HepG2 (cell line): ENCODE results near the gene MTMR3. TPM values are rescaled to one million over a fixed set of nuclear protein-coding genes. Genes with fewer than 3 reads are reported as not detected.

Experiments used
- ATAC-seq: fragments of 200-7000 bp; cut with Tn5 transposase; 3 replicates; pipeline ENCODE4 v1.9.1; 2020; ENCODE audit warnings: mild to moderate bottlenecking, moderate library complexity
- BruUV-seq: library from RNA; stranded (reverse); fragments of 400-500 nt; replicated peaks from 2 replicates; lab custom pipeline; 2021; lab: Mats Ljungman, UMichigan
- CTCF ChIA-PET: fragments of 300-600 bp; formaldehyde crosslinking; extraction: SDS; loops from one replicate; lab custom pipeline; 2021; ENCODE audit warnings: low total read pairs, inconsistent platforms, low intra/inter-chr PET ratio; lab: Yijun Ruan, JAX
- POLR2A ChIA-PET: fragments of 350-600 bp; sonication (Branson Sonifier 250); formaldehyde crosslinking; loops from one replicate; lab custom pipeline; 2020; ENCODE audit warnings: antibody characterized with exemption, inconsistent platforms; lab: Yijun Ruan, JAX
- DNase-seq: peaks from one replicate; pipeline ENCODE4 v3.0.0-alpha.2; 2015; ENCODE audit warnings: low spot score
- FAIRE-seq: peaks from 3 replicates; lab custom pipeline; 2011; peaks lifted over from hg19 to GRCh38; lab: Jason Lieb, UNC
- H2AFZ ChIP-seq: one replicate; pipeline ENCODE4 v1.6.1; 2011; ENCODE audit warnings: low read length, inconsistent platforms
- H3K27ac ChIP-seq: fragments of 300-600 bp; 3 replicates; pipeline ENCODE4 v1.8.0; 2011; ENCODE audit warnings: mixed run types, mild to moderate bottlenecking, mixed read lengths, low read length, inconsistent platforms; ENCODE audit not compliant: insufficient read depth; ENCODE audit errors: extremely low read length
- H3K27me3 ChIP-seq, 2 experiments: fragments of 200-600 bp in 1 of 2; 2 replicates in 1 of 2; 3 replicates in 1 of 2; pipeline versions ENCODE4 v1.6.0 to v1.8.0; 2011; ENCODE audit warnings: low read length in 2 of 2, mild to moderate bottlenecking in 2 of 2, moderate library complexity in 2 of 2, inconsistent platforms in 1 of 2; ENCODE audit not compliant: insufficient read depth in 2 of 2, control insufficient read depth in 1 of 2
- H3K36me3 ChIP-seq, 2 experiments: fragments of 200-600 bp in 1 of 2; replicated peaks in 1 of 2; 2 replicates in 1 of 2; 3 replicates in 1 of 2; pipeline versions ENCODE4 v1.5.1 to v1.8.0; 2011; ENCODE audit warnings: low read length in 2 of 2, inconsistent platforms in 1 of 2; ENCODE audit not compliant: insufficient read depth in 2 of 2, control insufficient read depth in 1 of 2
- H3K4me1 ChIP-seq: 2 replicates; pipeline ENCODE4 v1.5.1; 2012; ENCODE audit warnings: low read length, inconsistent platforms; ENCODE audit not compliant: insufficient read depth
- H3K4me2 ChIP-seq: 2 replicates; pipeline ENCODE4 v1.6.0; 2011; ENCODE audit warnings: low read depth, low read length, inconsistent platforms
- H3K4me3 ChIP-seq, 3 experiments: fragments of 200-600 bp in 1 of 3; sonication (generic), shearing (Covaris generic) in 1 of 3; replicated peaks in 1 of 3; 2 replicates each; pipeline ENCODE4 v1.5.1; 2011 to 2016; ENCODE audit warnings: low read length in 3 of 3, inconsistent platforms in 2 of 3, low read depth in 2 of 3, mild to moderate bottlenecking in 2 of 3, control low read depth in 1 of 3, mixed read lengths in 1 of 3; ENCODE audit not compliant: insufficient read depth in 1 of 3
- H3K79me2 ChIP-seq: one replicate; pipeline ENCODE4 v1.6.1; 2011; ENCODE audit warnings: low read length, inconsistent platforms; ENCODE audit not compliant: insufficient read depth
- H3K9ac ChIP-seq: 2 replicates; pipeline ENCODE4 v1.6.0; 2011; ENCODE audit warnings: mild to moderate bottlenecking, low read depth, low read length, inconsistent platforms; ENCODE audit not compliant: insufficient read depth
- H3K9me3 ChIP-seq: 2 replicates; pipeline ENCODE4 v1.5.1; 2012; ENCODE audit warnings: mild to moderate bottlenecking, low read length
- H4K20me1 ChIP-seq: 2 replicates; pipeline ENCODE4 v1.6.0; 2011; ENCODE audit warnings: inconsistent platforms, mild to moderate bottlenecking, low read length, moderate library complexity; ENCODE audit not compliant: insufficient read depth
- NR2F2 ChIP-seq: IDR thresholded peaks from 2 replicates; pipeline ENCODE4 v1.6.1; 2012; ENCODE audit warnings: low read depth, inconsistent platforms, borderline replicate concordance
- TCF12 ChIP-seq, 2 experiments: fragments of 450-650 bp in 1 of 2; sonication (generic) in 1 of 2; formaldehyde crosslinking in 1 of 2; IDR thresholded peaks; 2 replicates each; pipeline versions ENCODE4 v1.6.1 to v1.8.0; 2017 to 2022; ENCODE audit warnings: antibody characterized with exemption in 1 of 2, mild to moderate bottlenecking in 1 of 2, missing genetic modification reagents in 1 of 2, moderate library complexity in 1 of 2
- ZFY ChIP-seq: sonication (generic); formaldehyde crosslinking; IDR thresholded peaks from 2 replicates; pipeline ENCODE4 v1.4.0; 2020; ENCODE audit warnings: missing genetic modification reagents
- ZNF205 ChIP-seq: IDR thresholded peaks from 2 replicates; pipeline ENCODE4 v1.6.1; 2018; ENCODE audit warnings: missing biosample characterization, missing genetic modification reagents
- ZNF34 ChIP-seq: sonication (generic); formaldehyde crosslinking; IDR thresholded peaks from 2 replicates; pipeline ENCODE4 v1.4.0; 2020; ENCODE audit warnings: mild to moderate bottlenecking, missing genetic modification reagents, borderline replicate concordance
- ZNF432 ChIP-seq: sonication (generic); formaldehyde crosslinking; IDR thresholded peaks from 2 replicates; pipeline ENCODE4 v1.5.0; 2020; ENCODE audit warnings: missing genetic modification reagents, mild to moderate bottlenecking, borderline replicate concordance
- WGBS: methylation state at CpG from one replicate; pipeline ENCODE4 v1.1.6; 2017; ENCODE audit warnings: low lambda C conversion rate; 5-methylcytosine and 5-hydroxymethylcytosine counted together
- in situ Hi-C: cut with HindIII; loops from 2 replicates; pipeline ENCODE4 v1.10.0; 2017; ENCODE audit warnings: low pct_unique_long_range_greater_than_20kb; ENCODE audit not compliant: extremely low pct_ligation_motif_present
- intact Hi-C: fragments of 100-400 bp; cut with micrococcal nuclease; formaldehyde crosslinking; loops from one replicate; pipeline ENCODE4 v1.10.0; 2022; ENCODE audit not compliant: unreplicated experiment
- polyA plus RNA-seq, 8 experiments: library from polyadenylated mRNA; depleted of rRNA in 3 of 8; stranded (reverse) in 7 of 8; unstranded in 1 of 8; fragments of >200 nt; fragmentation: Illumina TruSeq in 4 of 8; extraction: Trizol in 4 of 8; gene quantifications; 2 replicates each; pipeline versions ENCODE4 v1.2.1 to v1.2.3, GENCODE V29; 2011 to 2016; ENCODE audit warnings: low read depth in 4 of 8, missing spikeins in 1 of 8, mixed read lengths in 1 of 8; ENCODE audit not compliant: insufficient read depth in 1 of 8
- total RNA-seq, 5 experiments: library from RNA; depleted of rRNA; stranded (reverse); fragments of >200 nt; fragmentation: Illumina TruSeq; extraction: Trizol; gene quantifications; 2 replicates each; pipeline ENCODE4 v1.2.3, GENCODE V29; 2016; ENCODE audit warnings: low read depth in 1 of 5
- TF ChIP-seq, protein P1 (sequence below): sonication (generic); formaldehyde crosslinking; IDR thresholded peaks from 2 replicates; pipeline ENCODE4 v1.4.0; 2020; ENCODE audit warnings: mild to moderate bottlenecking, low read depth, missing genetic modification reagents
- TF ChIP-seq, protein P2 (sequence below): sonication (generic); formaldehyde crosslinking; IDR thresholded peaks from 2 replicates; pipeline ENCODE4 v1.4.0; 2020; ENCODE audit warnings: missing genetic modification reagents

Gene MTMR3
- total and polyA plus RNA-seq, 2 of the 13 experiments (the other 11 are each of a cell fraction or from before 2014, with no cell fraction given), result 12.6 to 24.8 TPM

DNA sequence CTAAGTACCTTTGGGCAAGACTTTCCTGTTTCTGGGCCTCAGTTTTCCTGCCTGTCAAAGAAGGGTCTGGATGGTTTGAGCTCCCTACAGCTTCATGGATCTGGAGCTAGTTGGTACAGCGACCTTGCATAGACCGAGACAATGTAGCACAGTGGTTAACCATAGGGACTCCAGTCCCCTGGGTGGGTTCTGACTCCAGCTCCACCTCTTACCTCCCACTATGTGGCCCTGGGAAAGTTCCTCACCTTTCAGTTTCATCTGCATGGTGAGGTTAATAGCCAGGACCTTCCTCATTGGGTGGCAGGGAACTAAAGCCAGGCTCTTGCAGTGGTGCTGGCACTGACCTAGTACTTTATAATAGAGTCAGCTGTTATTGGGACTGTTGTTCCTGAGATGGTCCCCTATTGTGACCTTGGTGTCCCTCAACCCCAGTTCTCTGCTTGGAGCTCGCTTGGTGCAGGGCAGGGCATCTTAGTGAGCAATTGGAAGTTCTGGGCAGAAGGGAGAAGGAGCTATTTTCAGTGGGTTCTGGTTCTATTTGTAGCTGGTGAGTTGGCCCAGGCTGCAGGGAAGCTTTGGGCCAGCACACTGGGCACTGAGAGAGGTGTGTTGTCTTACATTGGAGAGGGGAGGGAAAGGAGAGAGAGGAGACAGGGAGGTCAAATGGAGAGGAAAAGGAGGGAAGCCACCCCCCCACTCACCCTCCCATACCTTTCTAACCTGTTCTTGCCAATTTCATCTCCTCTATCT is 10.7 kb upstream of the MTMR3 start:
- DNase-seq, result no peak
- in situ Hi-C loops, result no loop called here
- POLR2A ChIA-PET, result interaction anchor here (3.8 kb wide), 1 partner anchor 10 kb away, joined by 19 read pairs; the partner anchor contains the start of gene MTMR3
- WGBS, result 0% methylated on average over 1 of the region's 3 CpGs
- Histone ChIP-seq H3K79me2 (no peaks in the 10 kb centered on the region), H3K9me3 (no peaks in the 10 kb centered on the region), H3K36me3 (no peaks in the 10 kb centered on the region), H4K20me1 (no peaks in the 10 kb centered on the region), H3K27me3 (peaks cover 0 to 5% of the 10 kb centered on the region in 2 experiments; a peak in 2 of 5 replicates), H3K27ac (no peak overlapping the region), H3K4me3 (peak overlapping the region in 1 of 3 experiments; percentile 48; a peak in 4 of 6 replicates), H2AFZ (no peak overlapping the region), H3K9ac (peak overlapping the region; percentile 19; the same call in 1 of the 2 replicates), H3K4me2 (peak overlapping the region; percentile 70), H3K4me1 (peaks cover 26% of the 10 kb centered on the region)
- BruUV-seq, result no TSS peak
- peak; percentile 62 for ATAC-seq
- TF ChIP-seq NR2F2 (no peak), ZNF205 (no peak), ZFY (CRISPR knock-in tag) (no peak), ZNF34 (CRISPR knock-in tag) (no peak), ZNF432 (CRISPR knock-in tag) (no peak), TCF12 (IDR thresholded peaks at IDR 0.05) (no peak), TCF12 (CRISPR knock-in tag; IDR thresholded peaks at IDR 0.05) (no peak)
- TF ChIP-seq, protein P1, sequence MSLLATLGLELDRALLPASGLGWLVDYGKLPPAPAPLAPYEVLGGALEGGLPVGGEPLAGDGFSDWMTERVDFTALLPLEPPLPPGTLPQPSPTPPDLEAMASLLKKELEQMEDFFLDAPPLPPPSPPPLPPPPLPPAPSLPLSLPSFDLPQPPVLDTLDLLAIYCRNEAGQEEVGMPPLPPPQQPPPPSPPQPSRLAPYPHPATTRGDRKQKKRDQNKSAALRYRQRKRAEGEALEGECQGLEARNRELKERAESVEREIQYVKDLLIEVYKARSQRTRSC, result no peak
- TF ChIP-seq, protein P2, sequence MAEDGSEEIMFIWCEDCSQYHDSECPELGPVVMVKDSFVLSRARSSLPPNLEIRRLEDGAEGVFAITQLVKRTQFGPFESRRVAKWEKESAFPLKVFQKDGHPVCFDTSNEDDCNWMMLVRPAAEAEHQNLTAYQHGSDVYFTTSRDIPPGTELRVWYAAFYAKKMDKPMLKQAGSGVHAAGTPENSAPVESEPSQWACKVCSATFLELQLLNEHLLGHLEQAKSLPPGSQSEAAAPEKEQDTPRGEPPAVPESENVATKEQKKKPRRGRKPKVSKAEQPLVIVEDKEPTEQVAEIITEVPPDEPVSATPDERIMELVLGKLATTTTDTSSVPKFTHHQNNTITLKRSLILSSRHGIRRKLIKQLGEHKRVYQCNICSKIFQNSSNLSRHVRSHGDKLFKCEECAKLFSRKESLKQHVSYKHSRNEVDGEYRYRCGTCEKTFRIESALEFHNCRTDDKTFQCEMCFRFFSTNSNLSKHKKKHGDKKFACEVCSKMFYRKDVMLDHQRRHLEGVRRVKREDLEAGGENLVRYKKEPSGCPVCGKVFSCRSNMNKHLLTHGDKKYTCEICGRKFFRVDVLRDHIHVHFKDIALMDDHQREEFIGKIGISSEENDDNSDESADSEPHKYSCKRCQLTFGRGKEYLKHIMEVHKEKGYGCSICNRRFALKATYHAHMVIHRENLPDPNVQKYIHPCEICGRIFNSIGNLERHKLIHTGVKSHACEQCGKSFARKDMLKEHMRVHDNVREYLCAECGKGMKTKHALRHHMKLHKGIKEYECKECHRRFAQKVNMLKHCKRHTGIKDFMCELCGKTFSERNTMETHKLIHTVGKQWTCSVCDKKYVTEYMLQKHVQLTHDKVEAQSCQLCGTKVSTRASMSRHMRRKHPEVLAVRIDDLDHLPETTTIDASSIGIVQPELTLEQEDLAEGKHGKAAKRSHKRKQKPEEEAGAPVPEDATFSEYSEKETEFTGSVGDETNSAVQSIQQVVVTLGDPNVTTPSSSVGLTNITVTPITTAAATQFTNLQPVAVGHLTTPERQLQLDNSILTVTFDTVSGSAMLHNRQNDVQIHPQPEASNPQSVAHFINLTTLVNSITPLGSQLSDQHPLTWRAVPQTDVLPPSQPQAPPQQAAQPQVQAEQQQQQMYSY (CRISPR knock-in tag), result peak; percentile 96
- CTCF ChIA-PET, result no interaction called here
- intact Hi-C loops, result no loop called here
- no peak for FAIRE-seq
